ENCODE measurements around the gene TMBIM1.

Gene TMBIM1

DNA sequence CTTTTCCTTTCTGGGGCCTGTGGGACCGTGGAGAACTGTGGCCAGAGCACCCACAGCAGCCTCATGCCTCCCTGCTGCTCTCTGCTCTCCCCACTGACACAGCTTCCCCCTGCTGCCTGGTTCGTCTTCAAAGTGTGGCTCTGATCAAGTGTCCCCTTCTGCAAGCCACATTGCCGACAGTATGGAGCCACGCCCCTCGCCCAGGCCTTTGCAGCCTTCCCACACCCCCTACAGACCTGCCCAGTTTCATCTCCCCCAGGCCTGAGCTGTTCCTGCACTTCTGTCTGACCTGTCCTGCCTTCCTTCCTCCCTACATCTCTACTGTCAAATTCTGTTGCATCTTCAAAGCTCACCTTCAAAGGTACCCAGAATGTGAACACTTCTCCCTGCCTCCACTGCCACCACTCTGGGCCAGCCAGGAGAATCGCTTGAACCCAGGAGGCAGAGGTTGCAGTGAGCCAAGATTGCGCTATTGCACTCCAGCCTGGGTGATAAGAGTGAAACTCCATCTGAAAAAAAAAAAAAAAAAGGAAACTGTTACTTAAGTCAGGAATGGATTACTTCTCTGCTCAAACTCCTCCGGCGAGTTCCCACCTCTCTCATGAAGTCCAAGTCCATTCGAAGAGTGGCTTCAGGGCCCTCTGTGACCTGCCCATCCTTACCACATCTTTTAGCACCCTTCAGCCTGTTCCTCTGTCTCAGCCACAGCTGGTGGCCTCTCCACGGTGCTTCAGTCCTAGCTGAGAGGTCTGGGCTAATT is 35.3 kb upstream of the TMBIM1 start:
- Histone ChIP-seq H3K4me3 (ENCODE audit: low read depth in 1 of 2, low read length in 2 of 2) (no peak overlapping the region), H3K36me3 (ENCODE audit: control insufficient read depth in 1 of 2, insufficient read depth in 2 of 2, low read length in 2 of 2) (no peaks in the 10 kb centered on the region), H3K27ac (ENCODE audit: low read length) (no peak overlapping the region), H3K4me1 (ENCODE audit: control insufficient read depth in 1 of 2, insufficient read depth in 2 of 2, low read length in 2 of 2) (peaks cover 4 to 7% of the 10 kb centered on the region in 2 donors), H3K9me3 (ENCODE audit: control insufficient read depth in 1 of 2, low read length in 2 of 2) (no peaks in the 10 kb centered on the region), H3K27me3 (ENCODE audit: low read depth, low read length) (no peaks in the 10 kb centered on the region)

DNA sequence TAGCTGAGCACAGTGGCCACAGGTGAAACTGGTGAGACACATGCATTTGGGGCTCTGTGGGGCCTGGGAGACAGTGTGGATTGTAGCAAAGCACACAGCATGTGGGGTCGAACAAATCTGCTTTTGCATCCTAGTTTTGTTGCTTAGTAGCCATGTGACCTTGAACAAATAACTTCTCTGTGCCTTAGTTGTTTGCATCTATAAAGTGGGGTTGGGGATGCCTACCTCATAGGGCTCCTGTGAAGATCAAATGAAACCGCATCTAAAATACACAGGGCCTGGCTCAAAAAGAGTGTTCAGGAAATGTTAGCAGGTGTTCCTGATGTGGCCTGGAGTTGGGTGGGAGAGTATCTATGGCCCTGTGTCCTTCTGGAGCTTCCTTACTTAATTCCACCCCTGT is 34.0 kb upstream of the TMBIM1 start:
- Histone ChIP-seq H3K27ac (ENCODE audit: low read length) (no peak overlapping the region), H3K4me1 (ENCODE audit: control insufficient read depth in 1 of 2, insufficient read depth in 2 of 2, low read length in 2 of 2) (peaks cover 8 to 13% of the 10 kb centered on the region in 2 donors), H3K4me3 (ENCODE audit: low read depth in 1 of 2, low read length in 2 of 2) (no peak overlapping the region), H3K36me3 (ENCODE audit: control insufficient read depth in 1 of 2, insufficient read depth in 2 of 2, low read length in 2 of 2) (no peaks in the 10 kb centered on the region), H3K9me3 (ENCODE audit: control insufficient read depth in 1 of 2, low read length in 2 of 2) (no peaks in the 10 kb centered on the region), H3K27me3 (ENCODE audit: low read depth, low read length) (no peaks in the 10 kb centered on the region)

GRCh38 chr2:218325566-218326160 is 33.4 kb upstream of the TMBIM1 start:
- Histone ChIP-seq H3K36me3 (ENCODE audit: control insufficient read depth in 1 of 2, insufficient read depth in 2 of 2, low read length in 2 of 2) (no peaks in the 10 kb centered on the region), H3K9me3 (ENCODE audit: control insufficient read depth in 1 of 2, low read length in 2 of 2) (no peaks in the 10 kb centered on the region), H3K27ac (ENCODE audit: low read length) (no peak overlapping the region), H3K4me1 (ENCODE audit: control insufficient read depth in 1 of 2, insufficient read depth in 2 of 2, low read length in 2 of 2) (peaks cover 8 to 13% of the 10 kb centered on the region in 2 donors), H3K4me3 (ENCODE audit: low read depth in 1 of 2, low read length in 2 of 2) (no peak overlapping the region), H3K27me3 (ENCODE audit: low read depth, low read length) (no peaks in the 10 kb centered on the region)

GRCh38 chr2:218323526-218324472 is 31.5 kb upstream of the TMBIM1 start:
- no peaks in the 10 kb centered on the region for H3K27me3 ChIP-seq (ENCODE audit: low read depth, low read length)
- H3K4me3 ChIP-seq (ENCODE audit: low read depth in 1 of 2, low read length in 2 of 2): peak overlapping the region; percentile 71 to 80
- no peaks in the 10 kb centered on the region for H3K9me3 ChIP-seq (ENCODE audit: control insufficient read depth in 1 of 2, low read length in 2 of 2)
- H3K4me1 ChIP-seq (ENCODE audit: control insufficient read depth in 1 of 2, insufficient read depth in 2 of 2, low read length in 2 of 2): peaks cover 8 to 13% of the 10 kb centered on the region in 2 donors
- H3K36me3 ChIP-seq (ENCODE audit: control insufficient read depth in 1 of 2, insufficient read depth in 2 of 2, low read length in 2 of 2): no peaks in the 10 kb centered on the region
- peak overlapping the region; percentile 71 for H3K27ac ChIP-seq (ENCODE audit: low read length)

- H3K9me3 ChIP-seq (ENCODE audit: control insufficient read depth in 1 of 2, low read length in 2 of 2): no peaks in the 10 kb centered on the region
- no peaks in the 10 kb centered on the region for H3K27me3 ChIP-seq (ENCODE audit: low read depth, low read length)
- no peaks in the 10 kb centered on the region for H3K36me3 ChIP-seq (ENCODE audit: control insufficient read depth in 1 of 2, insufficient read depth in 2 of 2, low read length in 2 of 2)
- H3K4me3 ChIP-seq (ENCODE audit: low read depth in 1 of 2, low read length in 2 of 2): peak overlapping the region; percentile 71 to 80
- H3K27ac ChIP-seq (ENCODE audit: low read length): peak overlapping the region; percentile 14
- peaks cover 8 to 13% of the 10 kb centered on the region in 2 donors for H3K4me1 ChIP-seq (ENCODE audit: control insufficient read depth in 1 of 2, insufficient read depth in 2 of 2, low read length in 2 of 2)
These were observed 30.6 kb upstream of the TMBIM1 start for GRCh38 chr2:218322768-218323525.

GRCh38 chr2:218320704-218321336 is 28.5 kb upstream of the TMBIM1 start:
- H3K36me3 ChIP-seq (ENCODE audit: control insufficient read depth in 1 of 2, insufficient read depth in 2 of 2, low read length in 2 of 2): no peaks in the 10 kb centered on the region
- no peaks in the 10 kb centered on the region for H3K27me3 ChIP-seq (ENCODE audit: low read depth, low read length)
- H3K4me3 ChIP-seq (ENCODE audit: low read depth in 1 of 2, low read length in 2 of 2): no peak overlapping the region
- H3K4me1 ChIP-seq (ENCODE audit: control insufficient read depth in 1 of 2, insufficient read depth in 2 of 2, low read length in 2 of 2): peaks cover 4 to 13% of the 10 kb centered on the region in 2 donors
- H3K9me3 ChIP-seq (ENCODE audit: control insufficient read depth in 1 of 2, low read length in 2 of 2): no peaks in the 10 kb centered on the region
- H3K27ac ChIP-seq (ENCODE audit: low read length): no peak overlapping the region

- no peaks in the 10 kb centered on the region for H3K9me3 ChIP-seq (ENCODE audit: control insufficient read depth in 1 of 2, low read length in 2 of 2)
- H3K4me1 ChIP-seq (ENCODE audit: control insufficient read depth in 1 of 2, insufficient read depth in 2 of 2, low read length in 2 of 2): peaks cover 4 to 13% of the 10 kb centered on the region in 2 donors
- H3K36me3 ChIP-seq (ENCODE audit: control insufficient read depth in 1 of 2, insufficient read depth in 2 of 2, low read length in 2 of 2): no peaks in the 10 kb centered on the region
- no peak overlapping the region for H3K27ac ChIP-seq (ENCODE audit: low read length)
- H3K27me3 ChIP-seq (ENCODE audit: low read depth, low read length): no peaks in the 10 kb centered on the region
- H3K4me3 ChIP-seq (ENCODE audit: low read depth in 1 of 2, low read length in 2 of 2): no peak overlapping the region
These were observed 27.6 kb upstream of the TMBIM1 start for GRCh38 chr2:218319813-218320365.

DNA sequence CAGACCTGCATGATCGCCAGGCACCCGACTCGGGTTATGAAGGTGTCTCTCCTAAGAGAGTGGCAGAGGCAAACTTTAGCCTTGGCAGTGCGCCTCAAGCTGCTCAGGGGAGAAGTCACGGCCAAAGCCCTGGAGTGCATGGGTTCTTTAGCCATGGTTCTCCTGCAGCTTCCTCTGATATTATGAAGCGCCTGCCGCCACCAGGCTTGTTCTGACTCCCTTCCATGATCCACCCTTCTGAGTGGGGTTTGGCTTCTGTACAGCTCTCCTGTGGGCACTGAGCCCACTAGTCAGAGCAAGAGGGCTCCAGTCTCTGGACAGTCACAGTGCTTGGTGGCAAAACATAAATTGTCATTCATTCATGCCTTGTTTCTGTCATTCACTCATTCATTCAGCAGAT is 25.9 kb upstream of the TMBIM1 start:
- H3K27me3 ChIP-seq (ENCODE audit: low read depth, low read length): no peaks in the 10 kb centered on the region
- no peak overlapping the region for H3K27ac ChIP-seq (ENCODE audit: low read length)
- H3K9me3 ChIP-seq (ENCODE audit: control insufficient read depth in 1 of 2, low read length in 2 of 2): no peaks in the 10 kb centered on the region
- peaks cover 4 to 7% of the 10 kb centered on the region in 2 donors for H3K4me1 ChIP-seq (ENCODE audit: control insufficient read depth in 1 of 2, insufficient read depth in 2 of 2, low read length in 2 of 2)
- no peak overlapping the region for H3K4me3 ChIP-seq (ENCODE audit: low read depth in 1 of 2, low read length in 2 of 2)
- no peaks in the 10 kb centered on the region for H3K36me3 ChIP-seq (ENCODE audit: control insufficient read depth in 1 of 2, insufficient read depth in 2 of 2, low read length in 2 of 2)

DNA sequence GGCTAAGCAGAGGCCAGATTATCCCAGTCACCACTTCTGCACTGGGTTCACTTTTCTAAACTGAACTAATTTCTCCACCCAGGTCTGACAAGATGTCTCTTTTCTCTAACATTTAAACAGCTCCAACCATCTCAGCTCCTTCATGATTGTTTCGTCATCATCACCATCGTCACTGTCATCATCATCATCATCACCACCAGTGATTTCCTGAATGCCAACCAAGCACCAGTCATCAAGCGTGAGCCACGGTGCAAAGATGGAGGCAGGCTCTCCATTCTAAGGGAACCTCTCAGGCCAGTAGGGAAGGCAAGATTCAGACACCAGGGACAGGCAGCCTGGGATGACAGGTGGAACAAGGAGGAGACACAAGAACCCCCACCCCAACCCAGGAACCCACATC is 25.5 kb upstream of the TMBIM1 start:
- Histone ChIP-seq H3K4me1 (ENCODE audit: control insufficient read depth in 1 of 2, insufficient read depth in 2 of 2, low read length in 2 of 2) (peaks cover 4 to 7% of the 10 kb centered on the region in 2 donors), H3K36me3 (ENCODE audit: control insufficient read depth in 1 of 2, insufficient read depth in 2 of 2, low read length in 2 of 2) (no peaks in the 10 kb centered on the region), H3K27me3 (ENCODE audit: low read depth, low read length) (no peaks in the 10 kb centered on the region), H3K27ac (ENCODE audit: low read length) (no peak overlapping the region), H3K4me3 (ENCODE audit: low read depth in 1 of 2, low read length in 2 of 2) (no peak overlapping the region), H3K9me3 (ENCODE audit: control insufficient read depth in 1 of 2, low read length in 2 of 2) (no peaks in the 10 kb centered on the region)

DNA sequence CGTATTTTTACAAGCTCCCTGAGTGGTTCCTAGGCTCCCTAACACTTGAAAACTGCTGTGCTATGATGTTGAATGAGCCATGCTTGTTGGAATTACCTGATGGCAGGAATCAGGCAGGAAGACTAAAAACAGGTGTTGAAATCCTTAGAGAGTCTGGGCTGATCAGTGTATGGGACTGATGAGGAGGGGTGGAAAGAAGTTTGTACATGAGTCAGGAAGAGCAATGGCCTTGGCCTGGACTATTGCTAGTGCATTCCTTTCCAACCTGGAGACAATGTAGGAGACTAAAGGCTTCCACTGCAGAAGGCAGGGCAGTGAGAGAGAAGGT is 25.0 kb upstream of the TMBIM1 start:
- no peak overlapping the region for H3K27ac ChIP-seq (ENCODE audit: low read length)
- no peaks in the 10 kb centered on the region for H3K27me3 ChIP-seq (ENCODE audit: low read depth, low read length)
- no peak overlapping the region for H3K4me3 ChIP-seq (ENCODE audit: low read depth in 1 of 2, low read length in 2 of 2)
- no peaks in the 10 kb centered on the region for H3K9me3 ChIP-seq (ENCODE audit: control insufficient read depth in 1 of 2, low read length in 2 of 2)
- no peaks in the 10 kb centered on the region for H3K36me3 ChIP-seq (ENCODE audit: control insufficient read depth in 1 of 2, insufficient read depth in 2 of 2, low read length in 2 of 2)
- H3K4me1 ChIP-seq (ENCODE audit: control insufficient read depth in 1 of 2, insufficient read depth in 2 of 2, low read length in 2 of 2): peaks cover under 1 to 3% of the 10 kb centered on the region in 2 donors
